ENCODE data around the gene DUSP22. TPM values are rescaled to one million over a fixed set of nuclear protein-coding genes. Genes with fewer than 3 reads are reported as not detected.

DUSP22 gene
- total and polyA plus RNA-seq, 2 of the 8 experiments (the other 6 are each of a cell fraction or from before 2014, with no cell fraction given) = 15.5 to 32.4 TPM

DNA sequence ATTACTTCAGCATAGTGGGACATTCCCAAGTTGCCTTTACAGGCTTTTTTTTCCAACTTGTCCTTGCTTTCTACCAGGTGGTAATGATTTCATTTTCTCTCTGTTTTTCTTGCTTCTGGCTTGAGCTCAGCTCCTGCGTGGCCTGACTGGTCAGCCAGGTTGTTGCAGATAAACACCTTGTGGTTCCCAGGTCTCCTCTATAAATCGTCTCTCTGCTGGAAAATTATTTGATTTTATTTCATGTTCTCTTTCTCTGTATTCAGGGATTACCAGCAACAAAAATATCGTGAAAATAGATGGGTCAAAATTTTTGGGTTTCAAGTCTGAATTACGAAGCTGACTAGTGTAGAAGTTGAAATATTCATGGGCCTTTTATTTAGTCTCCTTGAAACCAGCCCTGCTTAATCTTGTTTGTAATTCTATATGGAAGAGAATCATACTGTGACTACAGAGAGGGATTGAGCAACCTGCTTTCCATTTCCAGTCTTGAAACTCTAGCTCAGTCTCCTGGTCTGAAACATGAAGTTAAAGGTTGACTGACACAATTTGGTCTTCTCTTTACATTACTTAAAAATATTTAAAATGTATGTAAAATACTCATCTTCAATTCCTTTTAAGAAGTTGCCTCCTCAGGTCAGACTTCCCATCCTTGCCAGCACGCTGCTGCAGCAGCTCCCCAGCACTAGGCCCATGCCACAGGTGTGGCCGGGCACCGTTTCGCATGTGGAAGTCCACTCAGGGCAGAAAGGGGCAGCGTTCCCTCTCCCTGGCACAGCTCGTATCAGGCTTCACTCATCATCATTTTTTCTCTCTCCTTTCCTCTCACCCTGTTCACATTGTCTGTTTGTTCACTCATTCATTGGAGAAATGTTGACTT is 7.1 kb downstream of the DUSP22 start:
- H4K8ac ChIP-seq (ENCODE audit: extremely low read depth, insufficient read depth, low read length) = no peak overlapping the region
- H2BK15ac ChIP-seq (ENCODE audit: low read length) = no peak overlapping the region
- no peak overlapping the region for H3K4ac ChIP-seq (replicated peaks; ENCODE audit: insufficient read length, low read depth, low read length)
- no peak overlapping the region for H3K14ac ChIP-seq (ENCODE audit: insufficient read length)
- H3K4me3 ChIP-seq (ENCODE audit: extremely low read depth in 1 of 4, insufficient read depth in 2 of 4, low read depth in 3 of 4, low read length in 4 of 4) = no peak overlapping the region
- H3K9me3 ChIP-seq (ENCODE audit: insufficient read depth in 2 of 2, low read depth in 1 of 2, low read length in 1 of 2) = peaks cover 52 to 82% of the 10 kb centered on the region in 2 experiments
- H4K91ac ChIP-seq (replicated peaks; ENCODE audit: insufficient read length, low read length) = no peak overlapping the region
- H3K9ac ChIP-seq (replicated peaks in 1 of 4; ENCODE audit: extremely low read depth in 1 of 4, low read depth in 3 of 4, low read length in 3 of 4) = no peak overlapping the region
- WGBS, 2 experiments (ENCODE audit: extremely low coverage in 1 of 2, insufficient coverage in 1 of 2, insufficient read length in 1 of 2, insufficient replicate concordance in 2 of 2, low coverage in 1 of 2, low lambda C conversion rate in 2 of 2, missing lambda C conversion rate in 1 of 2) = 73% methylated on average over 10 of the region's 10 CpGs; no CpG with 5 or more reads in 1 of the 2 experiments
- peaks cover 7 to 26% of the 10 kb centered on the region in 2 experiments; a peak in 2 of 4 replicates for H3K79me2 ChIP-seq (ENCODE audit: control insufficient read depth in 1 of 2, insufficient read depth in 2 of 2, low read length in 2 of 2)
- peaks cover 5% of the 10 kb centered on the region; the same call in 1 of the 2 replicates for H3K79me1 ChIP-seq (ENCODE audit: low read depth, low read length)
- no peak overlapping the region for H2BK12ac ChIP-seq (ENCODE audit: low read depth, low read length)
- no peak overlapping the region for H3K4me2 ChIP-seq (ENCODE audit: insufficient read depth in 1 of 2, low read depth in 2 of 2, low read length in 2 of 2)
- FAIRE-seq (no peak), DNase-seq (ENCODE audit: low read depth in 1 of 2, low spot score in 2 of 2) (no peak)
- CTCF ChIA-PET (ENCODE audit: partially characterized antibody) = interaction anchor here (1.3 to 1.6 kb wide), 3 partner anchors 10 to 52 kb away, joined by 3 to 7 read pairs (median 5); no protein-coding TSS in a partner anchor
- no peak overlapping the region for H2BK20ac ChIP-seq (ENCODE audit: low read length)
- no peak overlapping the region for H3K56ac ChIP-seq (replicated peaks; ENCODE audit: insufficient read length, low read depth, low read length)
- no peak overlapping the region for H4K5ac ChIP-seq (ENCODE audit: insufficient read length, low read depth, low read length)
- no peak overlapping the region for H3K27ac ChIP-seq (ENCODE audit: low read depth, low read length)
- no peaks in the 10 kb centered on the region for H3K36me3 ChIP-seq (ENCODE audit: control insufficient read depth in 2 of 4, insufficient read depth in 4 of 4, low read length in 3 of 4)
- POLR2A ChIA-PET (ENCODE audit: partially characterized antibody) = interaction anchor here (0.8 kb wide), 1 partner anchor 77 kb away, joined by 4 read pairs; no protein-coding TSS in a partner anchor
- no peak overlapping the region for H3K23ac ChIP-seq (ENCODE audit: insufficient read length)
- H2BK120ac ChIP-seq (replicated peaks; ENCODE audit: low read depth, low read length) = no peak overlapping the region
- no peak overlapping the region for H2BK5ac ChIP-seq (ENCODE audit: low read depth, low read length)
- H4K20me1 ChIP-seq (replicated peaks in 1 of 2; ENCODE audit: control insufficient read depth in 1 of 2, insufficient read depth in 2 of 2, low read length in 2 of 2) = peaks cover 0 to 2% of the 10 kb centered on the region in 2 experiments
- no peak overlapping the region for H2AFZ ChIP-seq (ENCODE audit: low read length)
- no peaks in the 10 kb centered on the region for H3K23me2 ChIP-seq (ENCODE audit: low read depth, low read length)
- H3K4me1 ChIP-seq (replicated peaks in 1 of 4; ENCODE audit: control insufficient read depth in 3 of 4, insufficient read depth in 4 of 4, low read length in 3 of 4) = peaks cover 0 to 4% (median 2%) of the 10 kb centered on the region in 4 experiments; a peak in 5 of 7 replicates
- H3K27me3 ChIP-seq (replicated peaks in 1 of 4; ENCODE audit: control insufficient read depth in 3 of 4, extremely low read depth in 1 of 4, insufficient read depth in 3 of 4, low read length in 3 of 4) = no peaks in the 10 kb centered on the region
- H2AK5ac ChIP-seq (ENCODE audit: low read depth, low read length) = no peak overlapping the region
- no peak overlapping the region for H3K18ac ChIP-seq (ENCODE audit: extremely low read depth, low read length)
- TF ChIP-seq, protein P1, sequence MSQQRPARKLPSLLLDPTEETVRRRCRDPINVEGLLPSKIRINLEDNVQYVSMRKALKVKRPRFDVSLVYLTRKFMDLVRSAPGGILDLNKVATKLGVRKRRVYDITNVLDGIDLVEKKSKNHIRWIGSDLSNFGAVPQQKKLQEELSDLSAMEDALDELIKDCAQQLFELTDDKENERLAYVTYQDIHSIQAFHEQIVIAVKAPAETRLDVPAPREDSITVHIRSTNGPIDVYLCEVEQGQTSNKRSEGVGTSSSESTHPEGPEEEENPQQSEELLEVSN (IDR thresholded peaks at IDR 0.05) = no peak
- no peak for TF ChIP-seq TAF1 (IDR thresholded peaks at IDR 0.05; ENCODE audit: low read depth, low read length)
- TF ChIP-seq FOSL1 (IDR thresholded peaks at IDR 0.05; ENCODE audit: insufficient read depth, low read depth, low read length) = no peak
- TF ChIP-seq HDAC6 (IDR thresholded peaks at IDR 0.05; ENCODE audit: low read depth, low read length) = no peak
- TF ChIP-seq JUND (IDR thresholded peaks at IDR 0.05; ENCODE audit: low read length) = no peak
- no peak for TF ChIP-seq TEAD4 (IDR thresholded peaks at IDR 0.05; ENCODE audit: low read depth, low read length)
- no peak for TF ChIP-seq NRF1 (IDR thresholded peaks at IDR 0.05; ENCODE audit: low read depth, low read length)
- no peak for TF ChIP-seq EGR1 (IDR thresholded peaks at IDR 0.05; ENCODE audit: borderline replicate concordance, low read depth, low read length)
- no peak for TF ChIP-seq TAF7 (optimal IDR thresholded peaks at IDR 0.05; ENCODE audit: borderline replicate concordance, low read depth, low read length)
- TF ChIP-seq CBX8 (IDR thresholded peaks at IDR 0.05; ENCODE audit: borderline replicate concordance, low read depth, low read length) = no peak
- TF ChIP-seq ZNF274 (IDR thresholded peaks at IDR 0.05; ENCODE audit: borderline replicate concordance, extremely low read depth, low read length) = no peak
